HG02798 (cell line): ENCODE data around the gene RGS12.
"Not testable (repeated sequence)": the region's sequence is repeated elsewhere in the genome, so short reads cannot be mapped to it uniquely, and the experiment has no call there.

Source experiments
- ATAC-seq: cut with Tn5 transposase; IDR thresholded peaks from one replicate; pipeline ENCODE4 v1.9.1; 2021; ENCODE audit warnings: mild to moderate bottlenecking; ENCODE audit not compliant: unreplicated experiment, poor library complexity

Gene RGS12

DNA sequence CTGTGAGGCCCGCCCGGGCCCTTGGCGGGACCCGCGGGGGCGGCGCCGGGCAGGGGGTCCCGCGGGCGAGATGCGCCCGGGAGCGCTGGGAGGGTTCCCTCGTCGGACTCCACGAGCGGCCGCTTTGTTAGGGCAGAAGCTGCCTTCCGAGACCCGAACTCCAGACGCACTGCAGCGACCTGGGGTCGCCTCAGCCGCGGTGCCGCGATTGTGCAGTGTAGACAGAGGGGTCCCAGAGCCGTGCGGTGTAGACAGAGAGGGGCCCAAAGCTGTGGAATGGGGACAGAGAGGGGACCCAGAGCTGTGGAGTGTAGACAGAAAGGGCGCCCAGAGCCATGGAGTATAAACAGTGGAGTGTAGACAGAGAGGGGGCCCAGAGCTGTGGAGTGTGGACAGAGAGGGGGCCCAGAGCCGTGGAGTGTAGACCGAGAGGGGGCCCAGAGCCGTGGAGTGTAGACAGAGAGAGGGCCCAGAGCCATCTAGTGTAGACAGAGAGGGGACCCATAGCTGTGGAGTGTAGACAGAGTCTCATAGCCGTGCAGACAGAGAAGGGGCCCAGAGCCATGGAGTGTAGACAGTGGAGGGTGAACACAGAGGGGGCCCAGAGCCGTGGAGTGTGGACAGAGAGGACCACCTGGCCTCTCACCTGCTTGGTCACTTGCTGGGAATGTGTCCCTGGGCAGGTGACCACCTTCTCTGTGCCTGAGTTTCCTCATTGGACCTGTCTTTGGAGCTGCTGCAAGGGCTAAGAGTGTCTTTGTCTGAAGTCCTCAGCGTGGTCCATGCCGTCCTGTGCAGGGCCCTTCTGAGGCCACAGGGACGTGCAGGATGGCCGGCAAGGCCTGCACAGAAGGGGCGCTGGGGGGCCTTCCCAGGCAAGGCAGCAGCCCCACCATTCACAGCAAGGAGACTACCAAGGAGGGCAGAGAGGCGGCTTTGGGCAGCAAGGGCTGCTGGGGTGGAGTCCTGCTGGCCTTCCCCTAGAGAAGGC is 875 bp downstream of the RGS12 start:
- no peak for ATAC-seq

GRCh38 chr4:3294401-3295241 is 1.8 kb downstream of the RGS12 start:
- no peak for ATAC-seq

DNA sequence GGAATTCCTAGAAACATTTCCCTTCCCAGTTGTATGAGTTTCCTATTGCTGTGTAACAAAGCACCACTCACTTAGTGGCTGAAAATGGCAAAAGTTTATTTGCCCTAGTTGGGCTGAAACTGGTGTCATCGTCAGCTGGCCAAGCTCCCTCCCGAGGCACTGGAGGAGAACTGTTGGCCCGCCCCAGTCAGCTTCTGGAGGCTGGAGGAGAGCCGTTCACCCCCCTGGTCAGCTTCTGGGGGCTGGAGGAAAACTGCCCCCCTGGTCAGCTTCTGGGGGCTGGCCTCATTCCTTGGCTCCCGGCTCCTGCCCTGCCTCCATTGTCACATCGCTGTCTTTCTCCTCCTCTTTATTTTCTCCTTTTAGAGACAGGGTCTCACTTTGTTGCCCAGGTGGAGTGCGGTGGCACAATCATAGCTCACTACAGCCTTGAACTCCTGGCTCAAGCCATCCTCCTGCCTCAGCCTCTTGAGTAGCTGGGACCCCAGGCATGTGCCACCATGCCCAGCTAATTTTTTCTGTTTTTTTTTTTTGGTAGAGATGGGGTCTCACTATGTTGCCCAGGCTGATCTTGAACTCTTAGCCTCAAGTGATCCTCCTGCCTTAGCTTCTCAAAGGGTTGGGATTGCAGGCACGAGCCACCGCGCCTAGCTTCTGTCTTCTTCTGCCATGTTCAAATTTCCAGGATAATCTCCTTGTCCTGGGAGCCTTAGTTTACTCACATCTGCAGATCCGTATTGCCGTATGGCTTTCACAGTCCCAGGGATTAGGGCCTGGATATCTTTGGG is 3.2 kb downstream of the RGS12 start:
- no peak for ATAC-seq

DNA sequence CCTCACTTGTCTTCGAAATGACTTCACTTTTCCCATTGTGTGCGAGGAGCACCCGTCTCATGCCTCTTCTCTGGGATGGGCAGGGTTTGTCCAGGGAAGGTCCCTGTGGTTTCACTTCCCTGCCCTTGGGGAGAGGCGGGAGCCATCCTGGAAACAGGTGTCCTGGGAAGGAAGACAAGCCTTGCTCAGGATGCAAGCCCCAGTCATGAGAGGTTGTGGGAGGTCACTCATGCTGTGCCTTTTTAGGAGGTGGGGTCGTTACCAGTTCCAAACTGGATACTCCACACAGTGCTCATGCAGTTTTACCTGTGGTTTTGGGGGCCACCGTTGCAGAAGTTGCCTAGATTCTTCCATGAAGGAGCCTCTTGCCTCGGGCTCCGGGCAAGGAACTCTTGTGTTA is 3.8 kb downstream of the RGS12 start:
- no peak for ATAC-seq

DNA sequence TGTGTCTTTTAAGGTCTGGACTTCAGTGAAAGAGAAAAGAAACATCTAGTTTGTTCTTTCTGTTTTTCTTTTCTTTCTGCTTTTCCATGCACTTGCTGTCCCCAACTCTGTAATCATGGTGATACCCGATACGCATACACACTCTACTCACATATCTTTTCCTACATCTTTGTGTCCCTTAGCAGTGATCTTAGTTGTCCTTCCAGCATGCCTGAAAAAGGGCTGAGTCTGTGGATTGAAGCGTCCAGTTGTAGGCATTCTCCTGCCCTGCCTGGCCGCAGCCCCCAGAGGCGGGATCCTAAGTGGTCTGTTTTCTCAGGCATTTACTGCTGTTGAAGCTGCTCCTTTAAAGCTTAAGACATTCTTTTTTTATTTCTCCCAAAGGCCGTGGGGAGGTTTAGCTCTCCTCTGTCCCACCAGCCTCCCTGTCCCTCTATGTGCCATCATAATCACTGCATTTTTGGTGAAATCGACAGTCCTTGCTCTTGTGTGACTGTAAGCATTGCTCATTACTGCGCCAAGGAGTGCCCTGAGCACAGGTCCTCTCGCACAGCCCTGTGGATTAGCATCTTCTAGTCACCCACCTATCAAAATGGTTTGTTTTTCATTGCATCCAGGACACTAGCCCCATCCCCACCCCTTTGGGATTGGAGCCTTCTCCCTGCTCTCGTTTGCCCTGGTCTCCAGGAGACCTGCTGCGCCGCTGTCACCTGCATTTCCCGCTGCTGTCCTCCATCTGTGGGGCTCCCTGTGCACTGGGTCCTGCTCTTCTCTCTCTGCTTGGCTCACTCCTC is 4.4 kb downstream of the RGS12 start:
- ATAC-seq, result no peak

DNA sequence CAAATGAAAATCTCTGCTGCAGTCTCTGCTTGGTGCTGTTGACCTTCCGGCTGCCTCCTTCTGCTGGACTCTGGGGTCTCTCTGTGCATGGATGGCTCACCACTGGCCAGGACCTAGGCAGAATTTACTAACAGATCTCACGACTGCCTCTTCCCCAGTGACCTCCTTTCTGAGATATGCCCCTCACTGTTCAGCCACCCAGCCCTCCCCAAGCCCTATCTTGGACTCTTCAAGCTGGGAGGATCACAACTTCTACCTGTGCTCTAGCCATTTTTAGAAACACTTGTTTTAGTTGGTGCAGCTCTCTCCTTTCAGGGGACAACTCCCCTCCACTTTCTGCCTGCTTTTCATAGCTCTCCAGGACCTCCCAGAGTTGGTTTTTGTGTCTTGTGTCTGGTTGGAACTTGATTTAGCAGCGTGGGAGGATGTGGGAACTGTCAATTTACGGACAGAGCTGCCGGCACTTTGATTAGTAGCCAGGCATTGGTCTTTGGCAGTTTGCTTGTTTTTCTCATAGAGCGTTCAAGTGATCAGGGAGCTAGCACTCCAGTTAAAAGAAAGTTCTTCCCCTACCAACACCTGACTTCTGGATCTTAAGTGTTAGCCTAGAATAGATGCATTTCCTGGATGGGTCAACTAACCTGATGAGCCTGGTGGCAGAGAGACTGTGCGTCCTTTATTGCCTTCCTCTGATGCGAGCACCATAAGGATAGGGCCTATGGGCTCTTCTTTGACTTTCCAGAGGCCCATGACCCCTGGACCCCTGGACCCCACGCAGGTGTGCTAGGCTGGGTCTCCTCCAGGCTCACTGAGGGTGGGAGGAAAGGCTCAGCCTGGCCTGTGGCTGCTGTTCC is 6.5 kb downstream of the RGS12 start:
- ATAC-seq, result no peak

DNA sequence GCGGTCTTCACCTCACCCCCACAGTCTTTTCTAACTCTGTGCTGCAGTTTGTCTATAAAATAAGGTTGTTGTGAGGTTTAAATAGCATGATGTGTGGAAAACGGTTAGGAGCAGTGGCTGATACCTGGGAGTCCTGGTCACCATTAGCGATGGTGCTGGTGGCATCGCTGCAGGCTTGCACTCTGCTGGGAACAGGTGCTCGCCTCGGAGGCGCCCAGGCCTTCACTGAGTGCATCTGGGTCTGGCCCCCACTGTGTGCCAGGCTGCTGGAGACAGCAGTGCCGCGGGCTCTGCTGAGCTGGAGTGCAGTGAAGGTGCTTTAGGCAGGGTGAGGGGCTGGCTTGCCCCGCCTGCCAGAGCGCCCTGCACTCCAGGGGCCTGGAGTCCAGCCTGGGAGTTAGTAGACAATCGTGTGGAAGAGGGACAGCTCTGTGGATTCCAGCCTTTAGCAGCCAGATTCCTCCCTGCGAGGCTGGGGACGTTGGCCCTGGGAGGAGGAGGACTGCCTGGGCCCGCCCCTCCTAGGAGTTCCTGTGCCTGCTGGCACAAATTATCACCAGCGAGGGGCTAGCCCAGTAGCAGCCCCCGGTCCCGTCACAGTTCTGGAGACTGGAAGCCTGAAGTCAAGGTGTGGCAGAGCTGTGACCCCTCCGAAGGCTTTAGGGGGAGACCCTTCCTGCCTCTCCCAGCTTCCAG is 7.3 kb downstream of the RGS12 start:
- no peak for ATAC-seq

- not testable (repeated sequence) for ATAC-seq
Observed at GRCh38 chr4:3300882-3301281, 8.1 kb downstream of the RGS12 start.

- no peak for ATAC-seq
Observed at GRCh38 chr4:3301450-3302172, 8.8 kb downstream of the RGS12 start.

GRCh38 chr4:3302173-3302785 is 9.5 kb downstream of the RGS12 start:
- ATAC-seq, result peak; percentile 37

DNA sequence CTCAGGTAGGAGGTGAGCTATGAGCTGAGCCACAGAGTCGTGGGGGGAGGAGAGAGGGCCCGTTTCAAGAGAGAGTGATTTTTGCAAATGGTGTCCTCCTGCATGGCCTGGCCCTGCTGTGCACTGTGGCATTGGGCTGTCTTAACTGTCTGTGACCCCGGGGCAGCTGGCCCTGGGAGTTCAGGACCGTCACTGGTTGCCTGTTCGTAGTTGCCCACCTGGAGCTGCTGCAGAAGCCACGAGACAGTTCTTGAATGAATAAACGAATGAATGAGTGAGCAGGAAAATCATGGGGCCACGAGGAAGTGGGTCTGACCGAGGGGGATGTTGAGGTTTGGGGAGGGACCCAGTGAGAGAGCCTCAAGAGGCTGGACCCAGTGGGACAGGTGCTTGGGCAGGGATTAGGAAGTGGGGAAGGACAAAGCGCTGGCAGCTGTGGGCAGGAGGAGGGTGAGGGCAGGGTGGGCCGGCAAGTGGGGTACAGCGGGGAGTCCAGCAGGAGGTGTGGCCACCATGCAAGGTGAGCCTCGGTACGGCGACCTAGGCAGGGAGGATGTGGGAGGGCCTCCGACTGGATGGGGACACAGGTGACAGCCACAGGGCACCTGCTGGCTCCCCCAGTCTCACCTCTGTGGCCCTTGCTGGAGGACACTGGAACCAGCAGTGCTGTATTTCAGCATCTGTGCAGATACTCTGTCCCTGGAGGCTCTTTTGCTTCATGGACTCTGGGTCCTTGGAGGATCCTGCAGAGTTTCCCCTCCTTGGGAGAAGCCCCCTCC is 10.2 kb downstream of the RGS12 start:
- peak; percentile 9 for ATAC-seq

DNA sequence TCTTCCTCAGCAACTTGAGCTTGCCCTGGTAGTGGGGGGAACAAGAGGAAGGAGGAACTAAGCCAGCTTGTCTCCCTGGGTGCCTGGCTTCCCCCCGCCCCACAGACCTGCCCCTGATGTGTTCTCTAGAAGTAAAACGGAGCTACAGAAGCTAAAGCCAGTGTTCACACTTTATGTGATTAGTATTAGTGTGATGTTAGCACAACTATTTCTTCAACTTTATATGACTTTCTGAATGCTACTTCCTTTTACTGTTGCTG is 10.7 kb downstream of the RGS12 start:
- no peak for ATAC-seq

- ATAC-seq, result no peak
Observed at GRCh38 chr4:3303923-3304710, 11.3 kb downstream of the RGS12 start.

- ATAC-seq, result no peak
Observed at GRCh38 chr4:3304831-3305609, 12.2 kb downstream of the RGS12 start.
